K562 (cell line): ENCODE results near the gene CDYL2.

Experiments used
- KAT7 ChIP-seq: sonication (generic); formaldehyde crosslinking; IDR thresholded peaks from 2 replicates; pipeline ENCODE4 v1.8.0; 2022; ENCODE audit warnings: missing genetic modification reagents, mild to moderate bottlenecking, borderline replicate concordance
- KDM1A ChIP-seq, 2 experiments: fragments of 450-650 bp; IDR thresholded peaks; 2 replicates each; pipeline ENCODE4 v1.6.1; 2016; ENCODE audit warnings: mild to moderate bottlenecking in 2 of 2
- NONO ChIP-seq, 2 experiments: fragments of 200-400 bp in 1 of 2; fragments of 450-650 bp in 1 of 2; formaldehyde crosslinking in 1 of 2; IDR thresholded peaks; 2 replicates each; pipeline ENCODE4 v1.6.1; 2017; ENCODE audit warnings: low read depth in 2 of 2, mild to moderate bottlenecking in 2 of 2, moderate library complexity in 2 of 2, low read length in 1 of 2
- POLR2A ChIP-seq: fragments of 450-650 bp; conservative IDR thresholded peaks from 2 replicates; pipeline ENCODE4 v1.6.1; 2016
- SIN3A ChIP-seq, 2 experiments: fragments of 150-350 bp in 1 of 2; IDR thresholded peaks; 2 replicates each; pipeline ENCODE4 v1.6.1; 2011 to 2016; ENCODE audit warnings: borderline replicate concordance in 2 of 2, low read depth in 2 of 2, low read length in 2 of 2, mild to moderate bottlenecking in 2 of 2, moderate library complexity in 2 of 2; ENCODE audit not compliant: control insufficient read depth in 1 of 2
- TF ChIP-seq, protein P1 (sequence below): sonication (generic); formaldehyde crosslinking; IDR thresholded peaks from 2 replicates; pipeline ENCODE4 v1.8.1; 2022; ENCODE audit warnings: missing genetic modification reagents

DNA sequence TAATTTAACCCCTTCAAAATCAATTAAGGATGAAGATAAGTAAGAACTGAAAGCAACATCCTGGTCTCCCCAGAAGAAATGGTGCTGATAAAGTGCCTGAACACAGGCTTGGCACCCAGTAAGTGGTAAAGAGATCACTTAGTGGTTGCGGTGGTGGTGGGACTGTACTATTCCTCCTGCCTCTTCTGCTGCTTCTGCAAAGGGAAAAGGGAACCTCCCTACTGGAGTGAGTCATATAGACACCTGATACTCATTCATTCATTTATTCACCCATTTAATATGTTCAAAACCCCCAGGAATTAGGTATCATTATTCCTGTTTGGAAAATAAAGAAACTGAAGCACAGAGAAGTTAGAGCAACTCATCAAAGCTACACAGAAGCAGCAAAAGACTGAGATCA is 60.6 kb downstream of the CDYL2 start:
- TF ChIP-seq NONO (IDR thresholded peaks at IDR 0.05; ENCODE audit: low read depth in 2 of 2, low read length in 1 of 2) (no peak), KAT7 (CRISPR knock-in tag) (no peak), KDM1A (IDR thresholded peaks at IDR 0.05) (no peak), POLR2A (no peak), SIN3A (IDR thresholded peaks at IDR 0.05; ENCODE audit: borderline replicate concordance in 2 of 2, control insufficient read depth in 1 of 2, low read depth in 2 of 2, low read length in 2 of 2) (no peak)
- TF ChIP-seq, protein P1, sequence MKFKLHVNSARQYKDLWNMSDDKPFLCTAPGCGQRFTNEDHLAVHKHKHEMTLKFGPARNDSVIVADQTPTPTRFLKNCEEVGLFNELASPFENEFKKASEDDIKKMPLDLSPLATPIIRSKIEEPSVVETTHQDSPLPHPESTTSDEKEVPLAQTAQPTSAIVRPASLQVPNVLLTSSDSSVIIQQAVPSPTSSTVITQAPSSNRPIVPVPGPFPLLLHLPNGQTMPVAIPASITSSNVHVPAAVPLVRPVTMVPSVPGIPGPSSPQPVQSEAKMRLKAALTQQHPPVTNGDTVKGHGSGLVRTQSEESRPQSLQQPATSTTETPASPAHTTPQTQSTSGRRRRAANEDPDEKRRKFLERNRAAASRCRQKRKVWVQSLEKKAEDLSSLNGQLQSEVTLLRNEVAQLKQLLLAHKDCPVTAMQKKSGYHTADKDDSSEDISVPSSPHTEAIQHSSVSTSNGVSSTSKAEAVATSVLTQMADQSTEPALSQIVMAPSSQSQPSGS (CRISPR knock-in tag), result no peak
